HepG2 (cell line): ENCODE measurements around the gene MAN1B1. TPM values are rescaled to one million over a fixed set of nuclear protein-coding genes. Genes with fewer than 3 reads are reported as not detected.

Experiments used
- ATAC-seq: fragments of 200-7000 bp; cut with Tn5 transposase; 3 replicates; pipeline ENCODE4 v1.9.1; 2020; ENCODE audit warnings: mild to moderate bottlenecking, moderate library complexity
- BruUV-seq: library from RNA; stranded (reverse); fragments of 400-500 nt; replicated peaks from 2 replicates; lab custom pipeline; 2021; lab: Mats Ljungman, UMichigan
- CTCF ChIA-PET: fragments of 300-600 bp; formaldehyde crosslinking; extraction: SDS; loops from one replicate; lab custom pipeline; 2021; ENCODE audit warnings: low total read pairs, inconsistent platforms, low intra/inter-chr PET ratio; lab: Yijun Ruan, JAX
- POLR2A ChIA-PET: fragments of 350-600 bp; sonication (Branson Sonifier 250); formaldehyde crosslinking; loops from one replicate; lab custom pipeline; 2020; ENCODE audit warnings: antibody characterized with exemption, inconsistent platforms; lab: Yijun Ruan, JAX
- DNase-seq: peaks from one replicate; pipeline ENCODE4 v3.0.0-alpha.2; 2015; ENCODE audit warnings: low spot score
- FAIRE-seq: peaks from 3 replicates; lab custom pipeline; 2011; peaks lifted over from hg19 to GRCh38; lab: Jason Lieb, UNC
- H2AFZ ChIP-seq: one replicate; pipeline ENCODE4 v1.6.1; 2011; ENCODE audit warnings: low read length, inconsistent platforms
- H3K27ac ChIP-seq: fragments of 300-600 bp; 3 replicates; pipeline ENCODE4 v1.8.0; 2011; ENCODE audit warnings: mixed run types, mild to moderate bottlenecking, mixed read lengths, low read length, inconsistent platforms; ENCODE audit not compliant: insufficient read depth; ENCODE audit errors: extremely low read length
- H3K27me3 ChIP-seq, 2 experiments: fragments of 200-600 bp in 1 of 2; 2 replicates in 1 of 2; 3 replicates in 1 of 2; pipeline versions ENCODE4 v1.6.0 to v1.8.0; 2011; ENCODE audit warnings: low read length in 2 of 2, mild to moderate bottlenecking in 2 of 2, moderate library complexity in 2 of 2, inconsistent platforms in 1 of 2; ENCODE audit not compliant: insufficient read depth in 2 of 2, control insufficient read depth in 1 of 2
- H3K36me3 ChIP-seq, 2 experiments: fragments of 200-600 bp in 1 of 2; replicated peaks in 1 of 2; 2 replicates in 1 of 2; 3 replicates in 1 of 2; pipeline versions ENCODE4 v1.5.1 to v1.8.0; 2011; ENCODE audit warnings: low read length in 2 of 2, inconsistent platforms in 1 of 2; ENCODE audit not compliant: insufficient read depth in 2 of 2, control insufficient read depth in 1 of 2
- H3K4me1 ChIP-seq: 2 replicates; pipeline ENCODE4 v1.5.1; 2012; ENCODE audit warnings: low read length, inconsistent platforms; ENCODE audit not compliant: insufficient read depth
- H3K4me2 ChIP-seq: 2 replicates; pipeline ENCODE4 v1.6.0; 2011; ENCODE audit warnings: low read depth, low read length, inconsistent platforms
- H3K4me3 ChIP-seq, 3 experiments: fragments of 200-600 bp in 1 of 3; sonication (generic), shearing (Covaris generic) in 1 of 3; replicated peaks in 1 of 3; 2 replicates each; pipeline ENCODE4 v1.5.1; 2011 to 2016; ENCODE audit warnings: low read length in 3 of 3, inconsistent platforms in 2 of 3, low read depth in 2 of 3, mild to moderate bottlenecking in 2 of 3, control low read depth in 1 of 3, mixed read lengths in 1 of 3; ENCODE audit not compliant: insufficient read depth in 1 of 3
- H3K79me2 ChIP-seq: one replicate; pipeline ENCODE4 v1.6.1; 2011; ENCODE audit warnings: low read length, inconsistent platforms; ENCODE audit not compliant: insufficient read depth
- H3K9ac ChIP-seq: 2 replicates; pipeline ENCODE4 v1.6.0; 2011; ENCODE audit warnings: mild to moderate bottlenecking, low read depth, low read length, inconsistent platforms; ENCODE audit not compliant: insufficient read depth
- H3K9me3 ChIP-seq: 2 replicates; pipeline ENCODE4 v1.5.1; 2012; ENCODE audit warnings: mild to moderate bottlenecking, low read length
- H4K20me1 ChIP-seq: 2 replicates; pipeline ENCODE4 v1.6.0; 2011; ENCODE audit warnings: inconsistent platforms, mild to moderate bottlenecking, low read length, moderate library complexity; ENCODE audit not compliant: insufficient read depth
- GFI1 ChIP-seq: sonication (generic); formaldehyde crosslinking; IDR thresholded peaks from 2 replicates; pipeline ENCODE4 v1.5.0; 2020; ENCODE audit warnings: missing genetic modification reagents, mild to moderate bottlenecking, borderline replicate concordance
- HNRNPUL1 ChIP-seq: fragments of 200-400 bp; formaldehyde crosslinking; IDR thresholded peaks from 2 replicates; pipeline ENCODE4 v1.6.1; 2017; ENCODE audit warnings: low read depth, mild to moderate bottlenecking, low read length, moderate library complexity
- KLF9 ChIP-seq: IDR thresholded peaks from 2 replicates; pipeline ENCODE4 v1.6.1; 2016; ENCODE audit warnings: low read depth
- MAFK ChIP-seq, 2 experiments: IDR thresholded peaks in 1 of 2; conservative IDR thresholded peaks in 1 of 2; 2 replicates each; pipeline ENCODE4 v1.6.1; 2011; ENCODE audit warnings: improper control_type of control experiment in 2 of 2, low read length in 2 of 2
- MAX ChIP-seq: IDR thresholded peaks from 2 replicates; pipeline ENCODE4 v1.6.1; 2012; ENCODE audit warnings: inconsistent platforms
- MTF2 ChIP-seq: sonication (generic); formaldehyde crosslinking; IDR thresholded peaks from 2 replicates; pipeline ENCODE4 v1.5.0; 2020; ENCODE audit warnings: missing genetic modification reagents, borderline replicate concordance
- NR2F1 ChIP-seq, 2 experiments: fragments of 450-650 bp in 1 of 2; formaldehyde crosslinking in 1 of 2; IDR thresholded peaks; 2 replicates each; pipeline versions ENCODE4 v1.5.0 to v1.6.1; 2016 to 2020; ENCODE audit warnings: mild to moderate bottlenecking in 1 of 2, missing compliant biosample characterization in 1 of 2, missing genetic modification reagents in 1 of 2, moderate library complexity in 1 of 2
- PHF8 ChIP-seq: sonication (generic); formaldehyde crosslinking; IDR thresholded peaks from 2 replicates; pipeline ENCODE4 v1.5.0; 2020; ENCODE audit warnings: missing genetic modification reagents
- ZNF572 ChIP-seq: sonication (generic); formaldehyde crosslinking; IDR thresholded peaks from 2 replicates; pipeline ENCODE4 v1.5.1; 2020; ENCODE audit warnings: mild to moderate bottlenecking, missing genetic modification reagents
- ZNF891 ChIP-seq: sonication (generic); formaldehyde crosslinking; IDR thresholded peaks from 2 replicates; pipeline ENCODE4 v1.5.0; 2020; ENCODE audit warnings: mild to moderate bottlenecking, missing genetic modification reagents
- WGBS: methylation state at CpG from one replicate; pipeline ENCODE4 v1.1.6; 2017; ENCODE audit warnings: low lambda C conversion rate; 5-methylcytosine and 5-hydroxymethylcytosine counted together
- in situ Hi-C: cut with HindIII; loops from 2 replicates; pipeline ENCODE4 v1.10.0; 2017; ENCODE audit warnings: low pct_unique_long_range_greater_than_20kb; ENCODE audit not compliant: extremely low pct_ligation_motif_present
- intact Hi-C: fragments of 100-400 bp; cut with micrococcal nuclease; formaldehyde crosslinking; loops from one replicate; pipeline ENCODE4 v1.10.0; 2022; ENCODE audit not compliant: unreplicated experiment
- polyA plus RNA-seq, 8 experiments: library from polyadenylated mRNA; depleted of rRNA in 3 of 8; stranded (reverse) in 7 of 8; unstranded in 1 of 8; fragments of >200 nt; fragmentation: Illumina TruSeq in 4 of 8; extraction: Trizol in 4 of 8; gene quantifications; 2 replicates each; pipeline versions ENCODE4 v1.2.1 to v1.2.3, GENCODE V29; 2011 to 2016; ENCODE audit warnings: low read depth in 4 of 8, missing spikeins in 1 of 8, mixed read lengths in 1 of 8; ENCODE audit not compliant: insufficient read depth in 1 of 8
- total RNA-seq, 5 experiments: library from RNA; depleted of rRNA; stranded (reverse); fragments of >200 nt; fragmentation: Illumina TruSeq; extraction: Trizol; gene quantifications; 2 replicates each; pipeline ENCODE4 v1.2.3, GENCODE V29; 2016; ENCODE audit warnings: low read depth in 1 of 5
- TF ChIP-seq, protein P1 (sequence below): IDR thresholded peaks from 2 replicates; pipeline ENCODE4 v1.6.1; 2016; ENCODE audit warnings: missing compliant biosample characterization, missing genetic modification reagents, borderline replicate concordance
- TF ChIP-seq, protein P2 (sequence below): sonication (generic); formaldehyde crosslinking; conservative IDR thresholded peaks from 2 replicates; pipeline ENCODE4 v1.5.0; 2020; ENCODE audit warnings: missing genetic modification reagents
- TF ChIP-seq, protein P3 (sequence below): sonication (generic); formaldehyde crosslinking; IDR thresholded peaks from 2 replicates; pipeline ENCODE4 v1.4.0; 2020; ENCODE audit warnings: low read depth, missing genetic modification reagents

The MAN1B1 gene
- total and polyA plus RNA-seq, 2 of the 13 experiments (the other 11 are each of a cell fraction or from before 2014, with no cell fraction given), result 48.9 to 59.5 TPM

DNA sequence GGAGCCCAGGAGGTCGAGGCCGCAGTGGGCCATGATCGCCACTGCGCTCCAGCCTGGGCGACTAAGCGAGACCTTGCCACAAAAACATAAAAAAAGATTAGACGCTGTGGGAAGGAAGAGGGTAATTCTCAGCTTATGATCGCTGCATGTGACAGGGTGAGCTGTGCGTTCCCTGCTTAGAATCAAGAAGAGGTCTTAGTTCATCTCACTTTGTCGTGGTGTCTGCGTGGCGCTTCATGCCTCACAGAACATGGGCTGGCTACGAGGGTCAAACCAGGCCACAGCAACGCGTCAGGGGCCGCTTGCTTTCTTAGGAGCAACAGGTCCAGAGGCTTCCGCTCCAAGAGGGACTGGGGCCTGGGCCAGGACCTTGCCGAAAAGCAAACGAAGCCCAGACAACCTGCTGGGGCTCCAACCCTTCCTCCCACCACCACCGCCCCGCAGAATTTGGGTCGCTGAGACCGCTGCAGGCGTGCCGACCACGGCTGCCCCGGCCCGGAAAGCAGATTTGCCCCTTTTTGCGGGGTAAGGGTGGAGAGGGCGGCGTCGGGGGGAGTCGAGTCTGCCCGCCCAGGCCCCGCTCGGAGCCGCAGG, 42.2 kb downstream of the MAN1B1 start (continued):
- TF ChIP-seq, protein P1, sequence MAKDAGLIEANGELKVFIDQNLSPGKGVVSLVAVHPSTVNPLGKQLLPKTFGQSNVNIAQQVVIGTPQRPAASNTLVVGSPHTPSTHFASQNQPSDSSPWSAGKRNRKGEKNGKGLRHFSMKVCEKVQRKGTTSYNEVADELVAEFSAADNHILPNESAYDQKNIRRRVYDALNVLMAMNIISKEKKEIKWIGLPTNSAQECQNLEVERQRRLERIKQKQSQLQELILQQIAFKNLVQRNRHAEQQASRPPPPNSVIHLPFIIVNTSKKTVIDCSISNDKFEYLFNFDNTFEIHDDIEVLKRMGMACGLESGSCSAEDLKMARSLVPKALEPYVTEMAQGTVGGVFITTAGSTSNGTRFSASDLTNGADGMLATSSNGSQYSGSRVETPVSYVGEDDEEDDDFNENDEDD (CRISPR knock-in tag), result 0 out of 2 replicates have a peak, but pooled peaks have one; percentile 17
- TF ChIP-seq ZNF572 (CRISPR knock-in tag) (no peak), GFI1 (CRISPR knock-in tag) (peak; percentile 12; the same call in 1 of the 2 replicates), MAX (peak; percentile 43), HNRNPUL1 (no peak)

- DNase-seq (peak; percentile 81), ATAC-seq (peak; percentile 95), FAIRE-seq (peak; percentile 86)
- Histone ChIP-seq H3K4me3 (peak overlapping the region; percentile 75 to 90 (median 85)), H3K79me2 (peaks cover 19% of the 10 kb centered on the region), H3K4me2 (peak overlapping the region; percentile 98), H3K4me1 (peaks cover 24% of the 10 kb centered on the region), H3K27me3 (no peaks in the 10 kb centered on the region), H3K36me3 (no peaks in the 10 kb centered on the region), H2AFZ (no peak overlapping the region), H3K9ac (peak overlapping the region; percentile 80), H4K20me1 (peaks cover 5% of the 10 kb centered on the region; the same call in 1 of the 2 replicates), H3K27ac (peak overlapping the region; percentile 82), H3K9me3 (no peaks in the 10 kb centered on the region)
- POLR2A ChIA-PET, result interaction anchor here (0.7 to 2.4 kb wide), 21 partner anchors 8 to 243 kb away, joined by 3 to 34 read pairs (median 4); partner anchors contain the start of genes ANAPC2, GRIN1, MAN1B1 and RNF208
- CTCF ChIA-PET, result no interaction called here
- in situ Hi-C loops, result no loop called here
- no TSS peak for BruUV-seq
- intact Hi-C loops, result no loop called here
- WGBS, result no CpG with 5 or more reads among the region's 86 CpGs
- TF ChIP-seq, protein P2, sequence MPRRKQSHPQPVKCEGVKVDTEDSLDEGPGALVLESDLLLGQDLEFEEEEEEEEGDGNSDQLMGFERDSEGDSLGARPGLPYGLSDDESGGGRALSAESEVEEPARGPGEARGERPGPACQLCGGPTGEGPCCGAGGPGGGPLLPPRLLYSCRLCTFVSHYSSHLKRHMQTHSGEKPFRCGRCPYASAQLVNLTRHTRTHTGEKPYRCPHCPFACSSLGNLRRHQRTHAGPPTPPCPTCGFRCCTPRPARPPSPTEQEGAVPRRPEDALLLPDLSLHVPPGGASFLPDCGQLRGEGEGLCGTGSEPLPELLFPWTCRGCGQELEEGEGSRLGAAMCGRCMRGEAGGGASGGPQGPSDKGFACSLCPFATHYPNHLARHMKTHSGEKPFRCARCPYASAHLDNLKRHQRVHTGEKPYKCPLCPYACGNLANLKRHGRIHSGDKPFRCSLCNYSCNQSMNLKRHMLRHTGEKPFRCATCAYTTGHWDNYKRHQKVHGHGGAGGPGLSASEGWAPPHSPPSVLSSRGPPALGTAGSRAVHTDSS (CRISPR knock-in tag), result no peak
- TF ChIP-seq ZNF891 (CRISPR knock-in tag) (no peak), NR2F1 (CRISPR knock-in tag; IDR thresholded peaks at IDR 0.05) (no peak), MAFK (conservative IDR thresholded peaks at IDR 0.05 in 1 of 2, IDR thresholded peaks at IDR 0.05 in 1 of 2; ENCODE audit: low read length in 2 of 2) (no peak), KLF9 (0 out of 2 replicates have a peak, but pooled peaks have one; percentile 34), PHF8 (CRISPR knock-in tag) (peak; percentile 72), MTF2 (CRISPR knock-in tag) (0 out of 2 replicates have a peak, but pooled peaks have one; percentile 76)
- TF ChIP-seq, protein P3, sequence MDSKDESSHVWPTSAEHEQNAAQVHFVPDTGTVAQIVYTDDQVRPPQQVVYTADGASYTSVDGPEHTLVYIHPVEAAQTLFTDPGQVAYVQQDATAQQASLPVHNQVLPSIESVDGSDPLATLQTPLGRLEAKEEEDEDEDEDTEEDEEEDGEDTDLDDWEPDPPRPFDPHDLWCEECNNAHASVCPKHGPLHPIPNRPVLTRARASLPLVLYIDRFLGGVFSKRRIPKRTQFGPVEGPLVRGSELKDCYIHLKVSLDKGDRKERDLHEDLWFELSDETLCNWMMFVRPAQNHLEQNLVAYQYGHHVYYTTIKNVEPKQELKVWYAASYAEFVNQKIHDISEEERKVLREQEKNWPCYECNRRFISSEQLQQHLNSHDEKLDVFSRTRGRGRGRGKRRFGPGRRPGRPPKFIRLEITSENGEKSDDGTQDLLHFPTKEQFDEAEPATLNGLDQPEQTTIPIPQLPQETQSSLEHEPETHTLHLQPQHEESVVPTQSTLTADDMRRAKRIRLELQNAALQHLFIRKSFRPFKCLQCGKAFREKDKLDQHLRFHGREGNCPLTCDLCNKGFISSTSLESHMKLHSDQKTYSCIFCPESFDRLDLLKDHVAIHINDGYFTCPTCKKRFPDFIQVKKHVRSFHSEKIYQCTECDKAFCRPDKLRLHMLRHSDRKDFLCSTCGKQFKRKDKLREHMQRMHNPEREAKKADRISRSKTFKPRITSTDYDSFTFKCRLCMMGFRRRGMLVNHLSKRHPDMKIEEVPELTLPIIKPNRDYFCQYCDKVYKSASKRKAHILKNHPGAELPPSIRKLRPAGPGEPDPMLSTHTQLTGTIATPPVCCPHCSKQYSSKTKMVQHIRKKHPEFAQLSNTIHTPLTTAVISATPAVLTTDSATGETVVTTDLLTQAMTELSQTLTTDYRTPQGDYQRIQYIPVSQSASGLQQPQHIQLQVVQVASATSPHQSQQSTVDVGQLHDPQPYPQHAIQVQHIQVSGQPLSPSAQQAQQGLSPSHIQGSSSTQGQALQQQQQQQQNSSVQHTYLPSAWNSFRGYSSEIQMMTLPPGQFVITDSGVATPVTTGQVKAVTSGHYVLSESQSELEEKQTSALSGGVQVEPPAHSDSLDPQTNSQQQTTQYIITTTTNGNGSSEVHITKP, result 0 out of 2 replicates have a peak, but pooled peaks have one; percentile 23
Measured at GRCh38 chr9:137129456-137130175, 42.8 kb downstream of the MAN1B1 start.
